HG02970 (cell line): Measurements from ENCODE around the gene HGFAC.

Experiments used
- ATAC-seq: cut with Tn5 transposase; IDR thresholded peaks from one replicate; pipeline ENCODE4 v1.9.1; 2021; ENCODE audit warnings: mild to moderate bottlenecking, moderate library complexity, moderate number of reproducible peaks; ENCODE audit not compliant: unreplicated experiment, low FRiP score

Gene HGFAC

GRCh38 chr4:3471098-3471760 lies 29.5 kb downstream of the HGFAC start:
- ATAC-seq: no peak

- no peak for ATAC-seq
Observed at GRCh38 chr4:3471886-3472285, 30.1 kb downstream of the HGFAC start.

GRCh38 chr4:3472411-3473141 lies 30.8 kb downstream of the HGFAC start:
- no peak for ATAC-seq

DNA sequence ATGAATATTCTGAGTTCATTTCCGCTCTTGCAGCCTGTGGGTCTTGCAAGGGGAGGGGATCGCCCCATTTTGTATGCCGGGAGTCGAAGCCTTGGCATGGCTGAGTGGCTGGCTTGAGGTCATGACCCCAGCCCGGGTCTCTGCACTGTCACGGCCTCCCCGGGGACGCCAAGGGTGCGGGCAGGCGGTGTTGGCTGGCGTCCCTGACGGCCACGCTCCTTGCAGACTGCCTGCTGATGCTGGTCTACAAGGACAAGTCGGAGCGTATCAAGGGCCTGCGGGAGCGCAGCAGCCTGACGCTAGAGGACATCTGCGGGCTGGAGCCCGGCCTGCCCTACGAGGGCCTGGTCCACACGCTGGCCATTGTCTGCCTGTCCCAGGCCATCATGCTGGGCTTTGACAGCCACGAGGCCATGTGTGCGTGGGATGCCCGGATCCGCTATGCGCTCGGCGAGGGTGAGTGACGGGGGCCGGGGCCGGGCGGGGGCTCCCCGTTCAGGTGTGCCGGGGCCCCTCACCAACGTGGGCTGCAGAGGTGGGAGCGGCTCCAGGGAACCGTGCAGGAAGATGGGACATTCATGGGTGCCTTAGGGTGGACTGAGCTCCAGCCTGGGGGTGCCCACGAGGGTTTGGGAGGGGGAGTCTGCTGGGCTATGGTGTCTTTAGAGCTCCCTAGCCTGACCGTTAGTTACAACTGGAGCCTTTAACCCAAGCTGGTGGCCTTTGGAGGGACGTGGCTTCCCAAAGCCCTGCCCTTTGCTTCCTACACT lies 31.6 kb downstream of the HGFAC start:
- ATAC-seq: no peak

DNA sequence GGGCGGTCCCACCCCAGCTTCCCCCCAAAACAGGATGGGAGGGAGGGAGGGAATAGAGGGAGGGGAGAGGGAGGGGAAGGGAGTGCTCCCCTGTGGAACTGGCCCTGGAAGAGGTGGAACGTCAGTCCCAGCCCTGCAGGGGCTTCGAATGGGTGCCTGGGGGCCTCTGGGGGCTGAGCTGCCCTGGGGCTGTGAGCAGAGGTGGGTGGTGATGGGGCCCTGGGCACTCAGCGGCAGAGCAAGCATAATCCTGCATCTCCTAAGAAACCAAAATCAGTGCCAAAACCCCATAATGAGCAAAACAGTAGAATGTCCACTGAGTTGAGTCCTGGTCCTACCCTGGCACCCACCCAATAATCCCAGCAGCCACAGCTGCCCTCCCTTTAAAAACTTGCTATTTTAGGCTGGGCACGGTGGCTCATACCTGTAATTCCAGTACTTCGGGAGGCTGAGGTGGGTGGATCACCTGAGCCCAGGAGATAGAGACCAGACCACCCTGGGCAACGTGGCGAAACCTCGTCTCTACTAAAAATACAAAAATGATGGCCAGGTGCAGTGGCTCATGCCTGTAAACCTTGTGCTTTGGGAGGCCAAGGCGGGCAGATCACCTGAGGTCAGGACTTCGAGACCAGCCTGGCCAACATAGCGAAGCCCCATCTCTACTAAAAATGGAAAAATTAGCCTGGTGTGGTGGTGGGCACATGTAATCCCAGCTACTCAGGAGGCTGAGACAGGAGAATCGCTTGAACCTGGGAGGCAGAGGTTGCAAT lies 32.4 kb downstream of the HGFAC start:
- no peak for ATAC-seq

GRCh38 chr4:3475041-3475712 lies 33.4 kb downstream of the HGFAC start:
- no peak for ATAC-seq

GRCh38 chr4:3475713-3476260 lies 34.0 kb downstream of the HGFAC start:
- ATAC-seq: no peak

GRCh38 chr4:3476341-3476747 lies 34.6 kb downstream of the HGFAC start:
- no peak for ATAC-seq

GRCh38 chr4:3476936-3477749 lies 35.4 kb downstream of the HGFAC start:
- no peak for ATAC-seq

- ATAC-seq: no peak
Observed at GRCh38 chr4:3477750-3478430, 36.1 kb downstream of the HGFAC start.

DNA sequence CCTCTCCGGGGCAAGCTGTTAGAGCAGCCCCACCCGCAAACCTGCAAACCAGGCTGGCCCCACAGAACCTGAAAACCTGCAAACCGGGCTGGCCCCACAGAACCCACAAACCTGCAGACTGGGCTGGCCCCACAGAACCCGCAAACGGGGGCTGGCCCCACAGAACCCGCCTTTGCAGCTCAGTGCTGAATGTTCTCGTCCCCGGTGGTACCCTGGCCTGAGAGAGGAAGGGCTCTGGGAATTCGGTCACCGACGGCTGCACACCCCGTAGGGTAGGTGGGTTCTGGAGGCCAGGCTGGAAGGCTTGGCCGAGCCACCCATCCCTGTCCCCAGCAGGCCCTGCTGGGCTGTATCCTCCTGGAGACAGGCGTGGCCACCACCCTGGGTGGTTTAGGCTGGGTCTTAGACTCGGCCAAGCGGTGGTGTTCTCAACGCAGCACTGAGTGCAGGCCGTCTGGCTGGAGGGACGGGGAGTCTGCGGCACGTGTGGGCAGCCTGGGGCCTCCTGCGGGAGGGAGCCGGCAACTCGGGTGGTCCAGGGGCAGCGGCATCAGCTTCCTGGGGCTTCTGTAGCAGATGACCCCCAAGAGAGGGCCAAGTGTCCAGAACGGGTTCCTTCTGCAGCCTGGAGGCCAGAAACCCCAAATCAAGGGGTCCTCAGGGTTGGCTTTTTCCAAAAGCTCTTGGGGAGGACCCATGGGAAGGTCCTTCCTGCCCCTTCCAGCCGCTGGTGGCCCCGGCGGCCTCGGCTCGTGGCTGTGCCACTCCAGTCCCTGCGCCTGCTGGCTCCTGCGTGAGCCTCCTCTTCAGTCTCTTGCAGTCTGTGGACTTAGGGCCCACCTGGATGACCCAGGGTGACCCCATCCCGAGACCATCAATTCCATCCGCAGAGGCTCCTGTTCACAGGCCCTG lies 36.9 kb downstream of the HGFAC start:
- ATAC-seq: no peak

- no peak for ATAC-seq
Observed at GRCh38 chr4:3479358-3480101, 37.8 kb downstream of the HGFAC start.

- ATAC-seq: no peak
Observed at GRCh38 chr4:3480528-3481112, 38.9 kb downstream of the HGFAC start.

- ATAC-seq: no peak
Observed at GRCh38 chr4:3481113-3481531, 39.4 kb downstream of the HGFAC start.

- ATAC-seq: no peak
Observed at GRCh38 chr4:3481783-3482393, 40.1 kb downstream of the HGFAC start.

DNA sequence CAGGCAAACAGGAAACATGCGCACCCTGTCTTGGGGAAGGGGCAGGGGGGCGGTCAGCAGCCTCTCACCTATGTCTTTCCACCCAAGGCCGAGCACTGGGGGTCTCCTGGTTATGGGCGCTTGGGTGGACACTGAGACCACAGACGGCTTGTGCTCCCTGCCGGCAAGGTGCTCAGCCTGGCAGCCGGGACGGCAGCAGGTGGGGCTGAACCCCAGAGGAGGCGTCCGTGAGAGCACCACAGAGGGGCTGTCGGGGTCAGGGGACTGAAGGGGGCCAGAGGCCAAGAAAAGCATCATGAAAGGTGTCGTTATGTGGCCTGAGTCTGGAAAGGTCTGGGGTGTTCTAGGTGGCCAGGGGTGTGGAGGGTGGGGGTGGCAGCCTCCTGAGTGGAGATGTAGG lies 40.9 kb downstream of the HGFAC start:
- ATAC-seq: no peak
